ENCODE measurements around the gene PCOLCE2.
"Not testable (repeated sequence)": the region's sequence is repeated elsewhere in the genome, so short reads cannot be mapped to it uniquely, and the experiment has no call there.

- not testable (repeated sequence) for TF ChIP-seq POLR2A, CTCF, EP300 (IDR thresholded peaks at IDR 0.05)
Observed at GRCh38 chr3:142868382-142868781, 20.5 kb downstream of the PCOLCE2 start.

Measured in gastroesophageal sphincter (tissue), 3 donors.